ENCODE measurements around the gene ADAM29. TPM values are rescaled to one million over a fixed set of nuclear protein-coding genes. Genes with fewer than 3 reads are reported as not detected.

The ADAM29 gene
- total RNA-seq, result not detected in 2 replicates

DNA sequence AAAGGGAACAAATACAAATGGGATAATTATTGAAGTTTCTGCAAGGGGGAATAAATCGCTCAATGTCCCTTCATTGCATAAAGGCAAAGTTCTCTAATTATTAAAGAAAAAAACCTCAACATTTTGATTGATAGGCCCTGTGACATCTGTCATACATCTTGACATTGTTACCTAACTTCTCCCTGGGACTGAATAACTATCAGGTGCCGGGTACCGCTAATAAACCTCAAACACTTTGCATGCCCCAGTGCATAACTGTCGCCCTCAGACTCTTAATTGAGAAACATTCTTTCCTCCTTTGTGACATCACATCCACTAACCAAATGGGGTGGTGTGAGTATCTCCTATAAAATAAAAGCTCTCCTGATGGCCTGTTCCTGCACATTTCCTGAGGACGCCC is at the start of gene ADAM29:
Gene ADAM29 (plus strand): TSS at position 301 of the 400 bp plus-strand sequence. CDS start 57,168 bp downstream, outside the sequence.

Other genes with a start within 250 kb of the ADAM29 start
- gene GLRA3, start 89.1 kb upstream of the ADAM29 start, total RNA-seq, result not detected in 2 replicates

Data from regular cardiac myocyte (primary cell).